T-helper 17 cell (primary cell): ENCODE results near the gene OR10H5. TPM values are rescaled to one million over a fixed set of nuclear protein-coding genes. Genes with fewer than 3 reads are reported as not detected.
A peak's percentile ranks its signal among the peaks of the same experiment; 100 is the strongest.
"Not testable (repeated sequence)": the region's sequence is repeated elsewhere in the genome, so short reads cannot be mapped to it uniquely, and the experiment has no call there.

Source experiments
- ATAC-seq: fragments of 150-1000 bp; cut with Tn5 transposase; 2 replicates; pipeline ENCODE4 v1.10.0; 2021; ENCODE audit warnings: mild to moderate bottlenecking, moderate library complexity
- DNase-seq, 3 donors: peaks; one replicate each; pipeline versions ENCODE4 v3.0.0 to v3.0.0-alpha.2; 2020 to 2021
- H3K9me3 ChIP-seq: one replicate; pipeline ENCODE4 v1.7.0; 2013; ENCODE audit warnings: low read length, mild to moderate bottlenecking; ENCODE audit not compliant: control insufficient read depth, poor library complexity, severe bottlenecking
- H3K27ac Mint-ChIP-seq: one replicate; pipeline ENCODE4 v1.8.0; 2022; ENCODE audit warnings: mild to moderate bottlenecking, moderate library complexity, mixed read lengths
- H3K27me3 Mint-ChIP-seq: one replicate; pipeline ENCODE4 v1.8.0; 2022; ENCODE audit warnings: mixed read lengths
- H3K36me3 Mint-ChIP-seq: one replicate; pipeline ENCODE4 v1.8.0; 2022; ENCODE audit warnings: low read depth, mixed read lengths
- H3K4me1 Mint-ChIP-seq: one replicate; pipeline ENCODE4 v1.8.0; 2022; ENCODE audit warnings: mild to moderate bottlenecking, mixed read lengths
- H3K4me3 Mint-ChIP-seq: one replicate; pipeline ENCODE4 v1.8.0; 2022; ENCODE audit warnings: mild to moderate bottlenecking, moderate library complexity, mixed read lengths
- total RNA-seq, 4 donors: library from RNA in 2 of 4; stranded (reverse) in 2 of 4; gene quantifications; one replicate each; pipeline ENCODE4 v1.2.3 and lab custom pipeline; 2022 to 2026

Gene OR10H5
- total RNA-seq, 2 donors from 2014 or later = not detected

GRCh38 chr19:15841875-15842569 lies 54.6 kb downstream of the OR10H5 start:
- Mint-ChIP-seq H3K4me1 (peaks cover 39% of the 10 kb centered on the region), H3K36me3 (no peaks in the 10 kb centered on the region), H3K27ac (no peak overlapping the region), H3K27me3 (no peaks in the 10 kb centered on the region), H3K4me3 (no peak overlapping the region)
- no peak for ATAC-seq
- no peaks in the 10 kb centered on the region for H3K9me3 ChIP-seq
- no peak for DNase-seq

- H3K27me3 Mint-ChIP-seq = no peaks in the 10 kb centered on the region
- DNase-seq (no peak), ATAC-seq (peak; percentile 44)
- no peaks in the 10 kb centered on the region for H3K9me3 ChIP-seq
- H3K27ac Mint-ChIP-seq = peak overlapping the region; percentile 1
- H3K4me3 Mint-ChIP-seq = peak overlapping the region; percentile 70
- H3K4me1 Mint-ChIP-seq = peaks cover 33% of the 10 kb centered on the region
- H3K36me3 Mint-ChIP-seq = no peaks in the 10 kb centered on the region
Observed at GRCh38 chr19:15843203-15843893, 55.9 kb downstream of the OR10H5 start.

- Mint-ChIP-seq H3K4me1 (peaks cover 32% of the 10 kb centered on the region), H3K4me3 (peak overlapping the region; percentile 70)
- ATAC-seq, H3K27me3 Mint-ChIP-seq, H3K36me3 Mint-ChIP-seq, H3K9me3 ChIP-seq, H3K27ac Mint-ChIP-seq, DNase-seq: not testable (repeated sequence)
Observed at GRCh38 chr19:15843894-15844222, 56.4 kb downstream of the OR10H5 start.

- Mint-ChIP-seq H3K27me3 (no peaks in the 10 kb centered on the region), H3K27ac (no peak overlapping the region), H3K4me3 (no peak overlapping the region), H3K36me3 (no peaks in the 10 kb centered on the region), H3K4me1 (peaks cover 32% of the 10 kb centered on the region)
- no peaks in the 10 kb centered on the region for H3K9me3 ChIP-seq
- ATAC-seq (no peak), DNase-seq (no peak)
Observed at GRCh38 chr19:15846923-15847322, 59.5 kb downstream of the OR10H5 start.

- DNase-seq = no peak
- peaks cover 9% of the 10 kb centered on the region for H3K4me1 Mint-ChIP-seq
- no peak for ATAC-seq
- no peaks in the 10 kb centered on the region for H3K27me3 Mint-ChIP-seq
- no peak overlapping the region for H3K27ac Mint-ChIP-seq
- no peak overlapping the region for H3K4me3 Mint-ChIP-seq
- H3K9me3 ChIP-seq = no peaks in the 10 kb centered on the region
- no peaks in the 10 kb centered on the region for H3K36me3 Mint-ChIP-seq
Observed at GRCh38 chr19:15850385-15850784, 62.9 kb downstream of the OR10H5 start.

Other genes starting within 250 kb of the OR10H5 start
- gene CYP4F8, start 172.4 kb upstream of the OR10H5 start, total RNA-seq = not detected
- gene CYP4F3, start 146.8 kb upstream of the OR10H5 start, total RNA-seq = under 1 TPM in 1 of 2 donors, not detected in 1; 0.22 TPM
- 1 to 10 TPM; 1.9 to 5.2 TPM for gene CYP4F12, start 114.6 kb upstream of the OR10H5 start, total RNA-seq
- gene OR10H2, start 59.6 kb upstream of the OR10H5 start, total RNA-seq = not detected
- gene OR10H3, start 49.7 kb upstream of the OR10H5 start, total RNA-seq = not detected
- under 1 TPM in 1 of 2 donors, not detected in 1; 0.07 TPM for gene OR10H1, start 28.0 kb downstream of the OR10H5 start, total RNA-seq
- gene CYP4F2, start 110.4 kb downstream of the OR10H5 start, total RNA-seq = not detected
- gene CYP4F11, start 146.9 kb downstream of the OR10H5 start, total RNA-seq = not detected
- not detected for gene OR10H4, start 161.3 kb downstream of the OR10H5 start, total RNA-seq